HG03457 (cell line): ENCODE results near the gene MPLKIP.
"Not testable (repeated sequence)": the region's sequence is repeated elsewhere in the genome, so short reads cannot be mapped to it uniquely, and the experiment has no call there.

Source experiments
- ATAC-seq: cut with Tn5 transposase; IDR thresholded peaks from one replicate; pipeline ENCODE4 v1.9.1; 2021; ENCODE audit warnings: moderate number of reproducible peaks; ENCODE audit not compliant: unreplicated experiment

MPLKIP gene

GRCh38 chr7:40134428-40135316 lies at the start of gene MPLKIP, which contains the start of gene SUGCT:
Gene MPLKIP, minus strand, starts transcription at chr7:40134622. Its CDS starts 55 bp downstream, at chr7:40134567.
Gene SUGCT, plus strand, starts transcription at chr7:40135005.
- peak; percentile 81 for ATAC-seq

GRCh38 chr7:40182452-40182851 lies 48.0 kb upstream of the MPLKIP start:
- ATAC-seq: no peak

GRCh38 chr7:40177071-40177470 lies 42.6 kb upstream of the MPLKIP start:
- ATAC-seq: no peak

- no peak for ATAC-seq
Observed at GRCh38 chr7:40175725-40176510, 41.5 kb upstream of the MPLKIP start.

GRCh38 chr7:40175256-40175655 lies 40.8 kb upstream of the MPLKIP start:
- not testable (repeated sequence) for ATAC-seq

GRCh38 chr7:40173121-40173520 lies 38.7 kb upstream of the MPLKIP start:
- ATAC-seq: not testable (repeated sequence)

- ATAC-seq: not testable (repeated sequence)
Observed at GRCh38 chr7:40168266-40168665, 33.8 kb upstream of the MPLKIP start.

GRCh38 chr7:40167291-40167690 lies 32.9 kb upstream of the MPLKIP start:
- no peak for ATAC-seq

- no peak for ATAC-seq
Observed at GRCh38 chr7:40165216-40165615, 30.8 kb upstream of the MPLKIP start.

- ATAC-seq: no peak
Observed at GRCh38 chr7:40162516-40162915, 28.1 kb upstream of the MPLKIP start.

GRCh38 chr7:40156988-40157387 lies 22.6 kb upstream of the MPLKIP start:
- ATAC-seq: no peak

GRCh38 chr7:40151504-40151903 lies 17.1 kb upstream of the MPLKIP start:
- no peak for ATAC-seq

- ATAC-seq: no peak
Observed at GRCh38 chr7:40148671-40149070, 14.2 kb upstream of the MPLKIP start.

GRCh38 chr7:40148247-40148580 lies 13.8 kb upstream of the MPLKIP start:
- ATAC-seq: not testable (repeated sequence)

GRCh38 chr7:40147371-40148246 lies 13.2 kb upstream of the MPLKIP start:
- ATAC-seq: no peak

- not testable (repeated sequence) for ATAC-seq
Observed at GRCh38 chr7:40145596-40146130, 11.2 kb upstream of the MPLKIP start.

GRCh38 chr7:40141916-40142315 lies 7.5 kb upstream of the MPLKIP start:
- not testable (repeated sequence) for ATAC-seq

- ATAC-seq: not testable (repeated sequence)
Observed at GRCh38 chr7:40139891-40140290, 5.5 kb upstream of the MPLKIP start.

- ATAC-seq: no peak
Observed at GRCh38 chr7:40138973-40139372, 4.6 kb upstream of the MPLKIP start.

- ATAC-seq: no peak
Observed at GRCh38 chr7:40137563-40137962, 3.1 kb upstream of the MPLKIP start.

- no peak for ATAC-seq
Observed at GRCh38 chr7:40135317-40135610, 842 bp upstream of the MPLKIP start.
